ENCODE results near the gene SHB.
"Not testable (repeated sequence)": the region's sequence is repeated elsewhere in the genome, so short reads cannot be mapped to it uniquely, and the experiment has no call there.

The SHB gene

GRCh38 chr9:38062106-38062497 lies 6.9 kb downstream of the SHB start:
- DNase-seq: no peak

GRCh38 chr9:38061326-38061977 lies 7.6 kb downstream of the SHB start:
- DNase-seq: no peak

GRCh38 chr9:38060681-38061080 lies 8.3 kb downstream of the SHB start:
- DNase-seq: no peak

GRCh38 chr9:38059233-38059936 lies 9.6 kb downstream of the SHB start:
- no peak for DNase-seq

- no peak for DNase-seq
These were observed 10.4 kb downstream of the SHB start for GRCh38 chr9:38058452-38059232.

- DNase-seq: no peak
These were observed 11.4 kb downstream of the SHB start for GRCh38 chr9:38057416-38058195.

GRCh38 chr9:38054653-38055052 lies 14.4 kb downstream of the SHB start:
- no peak for DNase-seq

GRCh38 chr9:38053697-38054461 lies 15.1 kb downstream of the SHB start:
- no peak for DNase-seq

- no peak for DNase-seq
These were observed 17.1 kb downstream of the SHB start for GRCh38 chr9:38051780-38052546.

GRCh38 chr9:38048316-38048969 lies 20.6 kb downstream of the SHB start:
- no peak for DNase-seq

- DNase-seq: no peak
These were observed 21.5 kb downstream of the SHB start for GRCh38 chr9:38047301-38048251.

- no peak for DNase-seq
These were observed 22.2 kb downstream of the SHB start for GRCh38 chr9:38046661-38047300.

- DNase-seq: not testable (repeated sequence)
These were observed 23.1 kb downstream of the SHB start for GRCh38 chr9:38045939-38046338.

- DNase-seq: no peak
These were observed 24.3 kb downstream of the SHB start for GRCh38 chr9:38044706-38045105.

GRCh38 chr9:38043931-38044623 lies 24.9 kb downstream of the SHB start:
- no peak for DNase-seq

GRCh38 chr9:38042626-38043357 lies 26.2 kb downstream of the SHB start:
- DNase-seq: no peak

- no peak for DNase-seq
These were observed 27.3 kb downstream of the SHB start for GRCh38 chr9:38041564-38042243.

All from activated CD4-positive, alpha-beta T cell treated with anti-CD3 and anti-CD28 coated beads, Interleukin-10, Interleukin-2, amounts not matched to agents 100 ng/mL and 50 ng/mL, durations not matched to agents 16 hours and 8 hours (primary cell).